GM18867 (cell line): ENCODE results near the gene KLRC4.
A peak's percentile ranks its signal among the peaks of the same experiment; 100 is the strongest.
"Not testable (repeated sequence)": the region's sequence is repeated elsewhere in the genome, so short reads cannot be mapped to it uniquely, and the experiment has no call there.

Source experiments
- ATAC-seq: cut with Tn5 transposase; IDR thresholded peaks from one replicate; pipeline ENCODE4 v1.9.1; 2021; ENCODE audit warnings: mild to moderate bottlenecking, moderate library complexity; ENCODE audit not compliant: unreplicated experiment

Gene KLRC4

GRCh38 chr12:10398168-10398567 is 11.4 kb downstream of the KLRC4 start:
- ATAC-seq: no peak

- no peak for ATAC-seq
Observed at GRCh38 chr12:10397296-10397695, 12.3 kb downstream of the KLRC4 start.

- not testable (repeated sequence) for ATAC-seq
Observed at GRCh38 chr12:10396176-10396575, 13.4 kb downstream of the KLRC4 start.

- ATAC-seq: peak; percentile 79
Observed at GRCh38 chr12:10395390-10395998, 14.1 kb downstream of the KLRC4 start.

GRCh38 chr12:10394531-10395152 is 14.9 kb downstream of the KLRC4 start:
- not testable (repeated sequence) for ATAC-seq

GRCh38 chr12:10393291-10393690 is 16.3 kb downstream of the KLRC4 start:
- no peak for ATAC-seq

- ATAC-seq: peak; percentile 79
Observed at GRCh38 chr12:10392394-10392930, 17.1 kb downstream of the KLRC4 start.

GRCh38 chr12:10390991-10391390 is 18.6 kb downstream of the KLRC4 start:
- not testable (repeated sequence) for ATAC-seq

GRCh38 chr12:10389904-10390303 is 19.7 kb downstream of the KLRC4 start, which contains the start of gene KLRK1:
KLRK1 (minus strand) TSS chr12:10390041; CDS start chr12:10388810, 1,231 bp downstream.
- ATAC-seq: no peak

- no peak for ATAC-seq
Observed at GRCh38 chr12:10388624-10389413, 20.7 kb downstream of the KLRC4 start.

- not testable (repeated sequence) for ATAC-seq
Observed at GRCh38 chr12:10387498-10387897, 22.1 kb downstream of the KLRC4 start.

GRCh38 chr12:10386857-10387256 is 22.7 kb downstream of the KLRC4 start:
- no peak for ATAC-seq

GRCh38 chr12:10385166-10385613 is 24.4 kb downstream of the KLRC4 start:
- no peak for ATAC-seq

- no peak for ATAC-seq
Observed at GRCh38 chr12:10384191-10384590, 25.4 kb downstream of the KLRC4 start.

GRCh38 chr12:10381928-10382628 is 27.5 kb downstream of the KLRC4 start:
- ATAC-seq: no peak

- ATAC-seq: not testable (repeated sequence)
Observed at GRCh38 chr12:10378737-10379136, 30.8 kb downstream of the KLRC4 start.

GRCh38 chr12:10374624-10375018 is 34.9 kb downstream of the KLRC4 start:
- no peak for ATAC-seq

GRCh38 chr12:10372559-10372958 is 37.0 kb downstream of the KLRC4 start:
- ATAC-seq: no peak

- not testable (repeated sequence) for ATAC-seq
Observed at GRCh38 chr12:10371893-10372535, 37.5 kb downstream of the KLRC4 start.
